ENCODE data around the gene PRDM11.

The PRDM11 gene

DNA sequence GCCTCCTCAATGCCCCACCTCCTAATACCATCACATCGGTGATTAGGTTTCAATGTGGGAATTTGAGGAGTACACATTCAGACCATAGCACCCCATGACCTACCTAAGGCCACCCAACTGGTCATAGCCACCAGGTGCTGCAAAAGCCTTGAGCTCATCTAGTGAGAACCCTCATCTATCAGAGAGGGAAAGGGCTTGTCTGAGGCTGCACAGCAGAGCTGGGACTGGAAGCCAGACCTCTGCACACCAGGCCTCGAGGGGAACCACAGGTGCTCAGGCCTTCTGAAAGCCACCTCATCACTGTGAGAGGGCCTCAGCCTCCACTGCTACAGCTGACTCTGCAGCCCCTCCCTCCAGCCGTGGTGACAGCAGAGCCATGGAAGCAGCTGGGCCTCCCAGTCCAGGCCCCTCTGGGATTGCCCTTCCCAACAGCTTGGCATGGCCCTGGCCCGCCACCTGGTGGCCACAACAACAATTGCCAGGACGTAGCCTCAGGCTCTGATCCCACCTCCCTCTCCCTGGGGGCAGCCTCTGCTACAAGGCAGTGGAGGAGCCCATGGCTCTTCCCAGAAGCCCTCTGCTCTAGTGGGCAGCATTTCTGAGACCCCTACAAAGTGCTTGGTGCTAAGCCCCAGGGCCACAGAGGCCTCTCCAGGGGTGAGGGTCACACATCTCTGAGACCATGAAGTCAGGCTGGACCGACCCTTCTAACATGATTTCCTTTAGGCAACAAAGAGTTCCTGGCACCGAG lies 41.0 kb upstream of the PRDM11 start:
- H3K4me1 ChIP-seq = no peaks in the 10 kb centered on the region
- TF ChIP-seq, protein P1, sequence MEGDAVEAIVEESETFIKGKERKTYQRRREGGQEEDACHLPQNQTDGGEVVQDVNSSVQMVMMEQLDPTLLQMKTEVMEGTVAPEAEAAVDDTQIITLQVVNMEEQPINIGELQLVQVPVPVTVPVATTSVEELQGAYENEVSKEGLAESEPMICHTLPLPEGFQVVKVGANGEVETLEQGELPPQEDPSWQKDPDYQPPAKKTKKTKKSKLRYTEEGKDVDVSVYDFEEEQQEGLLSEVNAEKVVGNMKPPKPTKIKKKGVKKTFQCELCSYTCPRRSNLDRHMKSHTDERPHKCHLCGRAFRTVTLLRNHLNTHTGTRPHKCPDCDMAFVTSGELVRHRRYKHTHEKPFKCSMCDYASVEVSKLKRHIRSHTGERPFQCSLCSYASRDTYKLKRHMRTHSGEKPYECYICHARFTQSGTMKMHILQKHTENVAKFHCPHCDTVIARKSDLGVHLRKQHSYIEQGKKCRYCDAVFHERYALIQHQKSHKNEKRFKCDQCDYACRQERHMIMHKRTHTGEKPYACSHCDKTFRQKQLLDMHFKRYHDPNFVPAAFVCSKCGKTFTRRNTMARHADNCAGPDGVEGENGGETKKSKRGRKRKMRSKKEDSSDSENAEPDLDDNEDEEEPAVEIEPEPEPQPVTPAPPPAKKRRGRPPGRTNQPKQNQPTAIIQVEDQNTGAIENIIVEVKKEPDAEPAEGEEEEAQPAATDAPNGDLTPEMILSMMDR (IDR thresholded peaks at IDR 0.05) = peak; percentile 81
- no peaks in the 10 kb centered on the region for H3K79me2 ChIP-seq
- H3K4me2 ChIP-seq (ENCODE audit: low read length) = no peak overlapping the region
- no peaks in the 10 kb centered on the region for H3K9me3 ChIP-seq (ENCODE audit: control insufficient read depth, low read length)
- H3K4me3 ChIP-seq (ENCODE audit: low read depth, low read length) = no peak overlapping the region
- no peak overlapping the region for H3K27ac ChIP-seq
- no peaks in the 10 kb centered on the region for H3K36me3 ChIP-seq (ENCODE audit: control insufficient read depth, insufficient read depth, low read length)
- H3K27me3 ChIP-seq (ENCODE audit: control insufficient read depth, insufficient read depth, low read length) = no peaks in the 10 kb centered on the region
- no peak overlapping the region for H3K9ac ChIP-seq
- no peak overlapping the region for H2AFZ ChIP-seq

DNA sequence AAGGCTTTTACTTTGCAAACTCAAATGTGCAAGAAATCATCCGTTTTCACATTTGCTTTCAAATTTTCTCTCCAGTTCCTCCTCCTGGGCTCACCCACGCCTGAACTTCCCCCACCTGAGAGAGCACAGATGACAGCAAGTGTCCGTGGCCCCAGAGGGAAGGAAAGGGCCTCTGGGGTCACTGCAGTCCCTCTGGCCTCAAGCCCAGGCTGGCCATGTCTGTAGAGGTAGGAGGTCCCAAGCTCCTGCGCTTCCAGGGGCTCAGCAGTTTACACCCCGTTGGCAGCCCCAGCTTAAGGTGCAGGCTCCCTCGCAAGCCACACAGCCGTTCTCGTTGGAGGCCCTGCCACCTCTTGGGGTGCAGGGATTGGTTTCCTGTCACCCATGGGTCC lies 40.5 kb upstream of the PRDM11 start:
- H3K27ac ChIP-seq = no peak overlapping the region
- no peaks in the 10 kb centered on the region for H3K27me3 ChIP-seq (ENCODE audit: control insufficient read depth, insufficient read depth, low read length)
- TF ChIP-seq, protein P1 (IDR thresholded peaks at IDR 0.05) = no peak
- H3K4me2 ChIP-seq (ENCODE audit: low read length) = no peak overlapping the region
- H2AFZ ChIP-seq = no peak overlapping the region
- H3K4me1 ChIP-seq = no peaks in the 10 kb centered on the region
- no peak overlapping the region for H3K9ac ChIP-seq
- H3K4me3 ChIP-seq (ENCODE audit: low read depth, low read length) = no peak overlapping the region
- H3K79me2 ChIP-seq = no peaks in the 10 kb centered on the region
- H3K36me3 ChIP-seq (ENCODE audit: control insufficient read depth, insufficient read depth, low read length) = no peaks in the 10 kb centered on the region
- H3K9me3 ChIP-seq (ENCODE audit: control insufficient read depth, low read length) = no peaks in the 10 kb centered on the region

DNA sequence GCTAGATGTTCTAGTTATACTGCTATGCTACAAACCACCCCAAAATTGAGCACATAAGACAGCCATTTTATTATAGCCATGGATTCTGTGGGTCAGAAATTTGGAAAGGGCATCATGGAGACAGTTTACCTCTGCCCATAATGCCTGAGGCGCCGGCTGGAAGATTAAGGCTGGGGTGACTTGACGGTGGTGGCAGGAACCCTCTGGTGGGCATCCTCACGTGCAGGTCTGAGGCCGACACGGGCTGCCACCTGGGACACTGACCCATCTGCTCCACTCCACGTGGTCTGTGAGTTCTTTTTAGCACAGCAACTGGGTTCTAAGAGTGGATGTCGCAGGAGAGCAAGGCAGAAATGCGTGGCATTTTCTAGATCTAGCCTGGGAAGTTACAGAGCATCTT lies 40.0 kb upstream of the PRDM11 start:
- Histone ChIP-seq H3K9me3 (ENCODE audit: control insufficient read depth, low read length) (no peaks in the 10 kb centered on the region), H2AFZ (no peak overlapping the region), H3K9ac (no peak overlapping the region), H3K4me1 (no peaks in the 10 kb centered on the region), H3K36me3 (ENCODE audit: control insufficient read depth, insufficient read depth, low read length) (no peaks in the 10 kb centered on the region), H3K27me3 (ENCODE audit: control insufficient read depth, insufficient read depth, low read length) (no peaks in the 10 kb centered on the region), H3K4me2 (ENCODE audit: low read length) (no peak overlapping the region), H3K79me2 (no peaks in the 10 kb centered on the region), H3K4me3 (ENCODE audit: low read depth, low read length) (no peak overlapping the region), H3K27ac (no peak overlapping the region)
- TF ChIP-seq, protein P1 (IDR thresholded peaks at IDR 0.05) = no peak

DNA sequence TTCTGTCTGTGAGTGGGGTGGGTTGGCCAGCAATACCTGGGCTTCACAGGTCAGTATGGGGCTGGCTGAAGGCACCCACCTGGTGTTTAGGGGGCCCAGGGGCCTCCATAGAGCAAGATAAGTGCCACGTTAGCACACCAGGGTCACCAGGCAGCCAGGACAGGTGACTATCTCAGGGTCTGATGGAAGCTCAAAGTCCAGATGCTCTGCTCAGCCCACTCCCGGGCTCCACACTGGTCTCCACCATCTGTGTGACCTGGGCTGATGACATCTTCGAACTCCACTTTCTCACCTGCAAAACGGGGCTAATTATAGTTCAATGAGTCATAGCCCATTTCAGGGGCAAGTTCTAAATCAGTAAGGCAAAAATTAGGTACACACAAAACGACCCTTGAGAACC lies 39.4 kb upstream of the PRDM11 start:
- TF ChIP-seq, protein P1 (IDR thresholded peaks at IDR 0.05) = no peak
- Histone ChIP-seq H3K4me2 (ENCODE audit: low read length) (no peak overlapping the region), H3K27ac (no peak overlapping the region)

More for the DNA sequence above, 39.4 kb upstream of the PRDM11 start:
- Histone ChIP-seq H3K36me3 (ENCODE audit: control insufficient read depth, insufficient read depth, low read length) (no peaks in the 10 kb centered on the region), H2AFZ (no peak overlapping the region), H3K4me1 (no peaks in the 10 kb centered on the region), H3K4me3 (ENCODE audit: low read depth, low read length) (no peak overlapping the region), H3K9me3 (ENCODE audit: control insufficient read depth, low read length) (no peaks in the 10 kb centered on the region), H3K27me3 (ENCODE audit: control insufficient read depth, insufficient read depth, low read length) (no peaks in the 10 kb centered on the region), H3K9ac (no peak overlapping the region), H3K79me2 (no peaks in the 10 kb centered on the region)

All from parathyroid adenoma (tissue), 2 donors.